ENCODE data around the gene SLAMF1.
"Not testable (repeated sequence)": the region's sequence is repeated elsewhere in the genome, so short reads cannot be mapped to it uniquely, and the experiment has no call there.

Gene SLAMF1

DNA sequence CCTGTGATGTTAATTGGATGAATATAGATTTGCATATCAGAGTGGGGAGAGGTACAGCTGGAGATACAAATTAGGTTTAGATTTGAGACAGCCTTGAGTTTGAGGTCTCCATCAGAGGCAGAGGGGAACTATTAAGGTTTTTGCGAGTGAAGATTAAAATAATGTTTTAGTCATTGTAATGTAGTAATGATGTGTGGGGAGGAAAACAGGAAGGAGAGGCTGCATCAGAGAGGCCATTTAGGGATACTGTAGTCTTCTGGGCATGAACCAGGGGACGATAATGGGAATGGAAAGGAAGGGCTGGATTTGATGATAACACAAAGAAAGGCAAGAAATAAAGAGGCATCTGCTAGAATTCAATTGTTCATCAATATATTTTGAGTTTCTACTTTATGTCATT, 77.0 kb downstream of the SLAMF1 start:
- TF ChIP-seq MYC (IDR thresholded peaks at IDR 0.05; ENCODE audit: low read depth, low read length) (no peak), POLR2A (IDR thresholded peaks at IDR 0.05; ENCODE audit: extremely low read depth, insufficient read length) (no peak), CTCF (IDR thresholded peaks at IDR 0.05; ENCODE audit: low read depth, low read length) (no peak)
- TF ChIP-seq, protein P1, sequence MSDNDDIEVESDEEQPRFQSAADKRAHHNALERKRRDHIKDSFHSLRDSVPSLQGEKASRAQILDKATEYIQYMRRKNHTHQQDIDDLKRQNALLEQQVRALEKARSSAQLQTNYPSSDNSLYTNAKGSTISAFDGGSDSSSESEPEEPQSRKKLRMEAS (IDR thresholded peaks at IDR 0.05; ENCODE audit: low read depth, low read length) = no peak
- no peak overlapping the region for H3K4me3 ChIP-seq (ENCODE audit: low read depth, low read length)
- peak; percentile 38 for DNase-seq (ENCODE audit: low read depth)

DNA sequence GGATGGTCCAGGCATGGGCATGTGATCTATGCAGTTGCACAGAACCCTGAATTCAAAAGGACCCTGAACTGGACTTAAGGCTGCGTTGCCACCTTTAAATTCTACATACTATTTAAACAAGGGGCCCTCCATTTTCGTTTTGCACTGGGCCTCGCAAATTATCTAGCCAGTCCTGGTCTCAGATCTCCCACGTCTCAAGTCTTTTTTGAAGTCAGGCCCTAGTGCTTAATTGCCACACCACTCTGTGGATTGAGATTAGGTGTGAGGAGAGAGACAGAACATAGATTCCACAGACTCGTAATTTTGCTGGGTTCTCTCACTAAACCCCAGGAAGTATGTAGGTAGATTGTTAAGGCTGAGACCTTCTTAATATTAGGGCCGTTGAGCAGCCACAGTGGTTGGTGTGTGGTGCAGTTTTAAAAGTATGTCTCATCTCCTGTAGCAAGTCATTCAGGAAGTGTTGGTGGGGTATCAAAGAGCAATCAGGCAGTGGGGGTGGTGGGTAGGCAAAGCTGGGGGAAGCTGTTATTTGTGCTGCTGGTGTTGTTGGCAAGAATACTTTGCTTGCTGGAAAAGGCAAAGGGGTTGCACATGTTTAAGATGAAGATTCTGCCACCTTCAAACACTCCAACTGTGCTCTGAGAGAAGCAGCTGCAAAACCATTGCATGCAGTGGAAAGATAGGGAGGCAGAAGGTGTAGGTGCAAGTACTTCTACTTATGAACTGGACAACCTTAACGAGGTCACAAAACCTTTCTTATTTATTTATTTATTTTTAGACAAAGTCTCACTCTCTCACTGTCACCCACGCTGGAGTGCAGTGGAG, 78.8 kb downstream of the SLAMF1 start:
- peak; percentile 88 for DNase-seq (ENCODE audit: low read depth)
- no peak overlapping the region for H3K4me3 ChIP-seq (ENCODE audit: low read depth, low read length)
- peak; percentile 66 for TF ChIP-seq MYC (IDR thresholded peaks at IDR 0.05; ENCODE audit: low read depth, low read length)
- TF ChIP-seq, protein P1 (IDR thresholded peaks at IDR 0.05; ENCODE audit: low read depth, low read length) = peak; percentile 66
- TF ChIP-seq CTCF (IDR thresholded peaks at IDR 0.05; ENCODE audit: low read depth, low read length) = no peak
- peak; percentile 24 for TF ChIP-seq POLR2A (IDR thresholded peaks at IDR 0.05; ENCODE audit: extremely low read depth, insufficient read length)

- TF ChIP-seq POLR2A (IDR thresholded peaks at IDR 0.05; ENCODE audit: extremely low read depth, insufficient read length) (no peak), MYC (IDR thresholded peaks at IDR 0.05; ENCODE audit: low read depth, low read length) (no peak), CTCF (IDR thresholded peaks at IDR 0.05; ENCODE audit: low read depth, low read length) (no peak)
- TF ChIP-seq, protein P1 (IDR thresholded peaks at IDR 0.05; ENCODE audit: low read depth, low read length) = no peak
- H3K4me3 ChIP-seq (ENCODE audit: low read depth, low read length) = no peak overlapping the region
- DNase-seq (ENCODE audit: low read depth) = no peak
Measured at GRCh38 chr1:160567341-160567740, 79.5 kb downstream of the SLAMF1 start.

DNA sequence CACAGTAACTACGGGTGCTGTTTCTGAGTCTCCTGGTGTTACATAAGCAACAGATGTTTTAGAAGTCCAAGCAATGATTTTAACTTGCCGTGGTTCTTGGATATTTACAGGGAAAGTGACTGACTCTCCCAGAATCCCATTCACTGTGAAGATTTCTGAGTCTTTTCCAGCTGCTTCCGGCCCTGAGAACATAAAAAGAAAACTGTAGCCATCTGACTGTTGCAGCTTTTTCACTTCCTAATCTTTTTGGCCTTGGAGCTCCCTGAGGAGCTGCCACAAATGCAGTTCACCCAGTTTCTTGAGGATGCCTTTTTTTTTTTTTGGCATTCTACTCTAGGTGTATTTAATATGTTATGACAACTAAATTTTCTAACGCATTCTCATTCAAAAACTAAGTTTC, 81.3 kb downstream of the SLAMF1 start:
- no peak for DNase-seq (ENCODE audit: low read depth)
- TF ChIP-seq, protein P1 (IDR thresholded peaks at IDR 0.05; ENCODE audit: low read depth, low read length) = no peak
- no peak for TF ChIP-seq MYC (IDR thresholded peaks at IDR 0.05; ENCODE audit: low read depth, low read length)
- no peak for TF ChIP-seq CTCF (IDR thresholded peaks at IDR 0.05; ENCODE audit: low read depth, low read length)
- no peak for TF ChIP-seq POLR2A (IDR thresholded peaks at IDR 0.05; ENCODE audit: extremely low read depth, insufficient read length)
- no peak overlapping the region for H3K4me3 ChIP-seq (ENCODE audit: low read depth, low read length)

GRCh38 chr1:160563230-160563629, 83.6 kb downstream of the SLAMF1 start:
- not testable (repeated sequence) for H3K4me3 ChIP-seq (ENCODE audit: low read depth, low read length); DNase-seq (ENCODE audit: low read depth)

GRCh38 chr1:160562745-160563144, 84.1 kb downstream of the SLAMF1 start:
- DNase-seq (ENCODE audit: low read depth); H3K4me3 ChIP-seq (ENCODE audit: low read depth, low read length): not testable (repeated sequence)

GRCh38 chr1:160560806-160561205, 86.0 kb downstream of the SLAMF1 start:
- TF ChIP-seq MYC (IDR thresholded peaks at IDR 0.05; ENCODE audit: low read depth, low read length) (no peak), CTCF (IDR thresholded peaks at IDR 0.05; ENCODE audit: low read depth, low read length) (no peak), POLR2A (IDR thresholded peaks at IDR 0.05; ENCODE audit: extremely low read depth, insufficient read length) (no peak)
- TF ChIP-seq, protein P1 (IDR thresholded peaks at IDR 0.05; ENCODE audit: low read depth, low read length) = no peak

More at GRCh38 chr1:160560806-160561205, 86.0 kb downstream of the SLAMF1 start:
- H3K4me3 ChIP-seq (ENCODE audit: low read depth, low read length) = no peak overlapping the region
- no peak for DNase-seq (ENCODE audit: low read depth)
